Astrocyte of the cerebellum (primary cell): ENCODE results near the gene CSTB.

Experiments
- DNase-seq: peaks from one replicate; pipeline ENCODE4 v3.0.0-alpha.2; 2011; ENCODE audit warnings: low read depth
- H3K4me3 ChIP-seq: 2 replicates; pipeline ENCODE4 v1.5.1; 2011; ENCODE audit warnings: mild to moderate bottlenecking, low read depth, low read length, moderate library complexity
- CTCF ChIP-seq: IDR thresholded peaks from 2 replicates; pipeline ENCODE4 v1.5.1; 2012; ENCODE audit warnings: low read length, low read depth, moderate library complexity, mild to moderate bottlenecking; ENCODE audit errors: missing control alignments
- in situ Hi-C: cut with HindIII; loops from 2 replicates; pipeline ENCODE4 v1.10.0; 2017; ENCODE audit warnings: low sequenced_read_pairs

CSTB gene

GRCh38 chr21:43797925-43798715 is 22.0 kb upstream of the CSTB start:
- no peak overlapping the region for H3K4me3 ChIP-seq
- in situ Hi-C loops = no loop called here
- TF ChIP-seq CTCF = no peak
- DNase-seq = no peak

GRCh38 chr21:43797415-43797814 is 21.3 kb upstream of the CSTB start:
- H3K4me3 ChIP-seq = no peak overlapping the region
- in situ Hi-C loops = no loop called here
- TF ChIP-seq CTCF = no peak
- no peak for DNase-seq

- in situ Hi-C loops = no loop called here
- no peak for TF ChIP-seq CTCF
- DNase-seq = no peak
- H3K4me3 ChIP-seq = no peak overlapping the region
Measured at GRCh38 chr21:43794857-43795256, 18.7 kb upstream of the CSTB start.

GRCh38 chr21:43794311-43794710 is 18.2 kb upstream of the CSTB start:
- in situ Hi-C loops = no loop called here
- no peak for TF ChIP-seq CTCF

GRCh38 chr21:43793243-43793642 is 17.1 kb upstream of the CSTB start:
- TF ChIP-seq CTCF = no peak
- no peak overlapping the region for H3K4me3 ChIP-seq
- in situ Hi-C loops = no loop called here

More at GRCh38 chr21:43794311-43794710, 18.2 kb upstream of the CSTB start:
- no peak overlapping the region for H3K4me3 ChIP-seq
- DNase-seq = no peak

GRCh38 chr21:43792406-43792805 is 16.3 kb upstream of the CSTB start:
- in situ Hi-C loops = no loop called here
- no peak for DNase-seq
- no peak overlapping the region for H3K4me3 ChIP-seq
- TF ChIP-seq CTCF = no peak

More at GRCh38 chr21:43793243-43793642, 17.1 kb upstream of the CSTB start:
- no peak for DNase-seq
